Hepatocyte (in vitro differentiated cells): ENCODE measurements around the gene NQO1.

Experiments used
- EZH2 ChIP-seq: fragments of 200-600 bp; sonication (generic); IDR thresholded peaks from 2 replicates; pipeline ENCODE4 v1.6.1; 2016; ENCODE audit warnings: antibody characterized with exemption, mild to moderate bottlenecking, borderline replicate concordance
- EZH2phosphoT487 ChIP-seq: fragments of 200-600 bp; sonication (generic); IDR thresholded peaks from one replicate; pipeline ENCODE4 v1.6.1; 2018; ENCODE audit warnings: antibody characterized with exemption, mild to moderate bottlenecking, low read depth, moderate library complexity; ENCODE audit not compliant: unreplicated experiment, severe bottlenecking
- TF ChIP-seq, protein P1 (sequence below): fragments of 200-600 bp; sonication (generic); IDR thresholded peaks from 2 replicates; pipeline ENCODE4 v1.5.1; 2016; ENCODE audit warnings: antibody characterized with exemption, mild to moderate bottlenecking; ENCODE audit not compliant: poor library complexity

DNA sequence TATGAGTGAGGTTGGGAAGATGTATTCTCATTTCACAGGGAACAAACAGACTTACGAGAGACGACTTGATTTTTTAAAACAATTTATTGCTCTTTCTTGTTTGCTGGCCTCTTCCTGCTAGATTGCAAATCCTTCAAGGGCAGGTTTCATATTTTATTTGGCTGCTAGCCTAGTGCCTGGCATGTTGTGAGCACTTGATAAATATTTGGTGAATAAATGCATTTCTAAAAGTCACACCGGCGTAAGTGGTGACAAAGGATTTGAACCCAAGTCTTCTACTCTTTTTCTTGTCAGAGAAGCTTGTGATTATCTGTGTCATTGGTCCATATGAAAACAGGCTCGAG, 37.2 kb upstream of the NQO1 start:
- TF ChIP-seq, protein P1, sequence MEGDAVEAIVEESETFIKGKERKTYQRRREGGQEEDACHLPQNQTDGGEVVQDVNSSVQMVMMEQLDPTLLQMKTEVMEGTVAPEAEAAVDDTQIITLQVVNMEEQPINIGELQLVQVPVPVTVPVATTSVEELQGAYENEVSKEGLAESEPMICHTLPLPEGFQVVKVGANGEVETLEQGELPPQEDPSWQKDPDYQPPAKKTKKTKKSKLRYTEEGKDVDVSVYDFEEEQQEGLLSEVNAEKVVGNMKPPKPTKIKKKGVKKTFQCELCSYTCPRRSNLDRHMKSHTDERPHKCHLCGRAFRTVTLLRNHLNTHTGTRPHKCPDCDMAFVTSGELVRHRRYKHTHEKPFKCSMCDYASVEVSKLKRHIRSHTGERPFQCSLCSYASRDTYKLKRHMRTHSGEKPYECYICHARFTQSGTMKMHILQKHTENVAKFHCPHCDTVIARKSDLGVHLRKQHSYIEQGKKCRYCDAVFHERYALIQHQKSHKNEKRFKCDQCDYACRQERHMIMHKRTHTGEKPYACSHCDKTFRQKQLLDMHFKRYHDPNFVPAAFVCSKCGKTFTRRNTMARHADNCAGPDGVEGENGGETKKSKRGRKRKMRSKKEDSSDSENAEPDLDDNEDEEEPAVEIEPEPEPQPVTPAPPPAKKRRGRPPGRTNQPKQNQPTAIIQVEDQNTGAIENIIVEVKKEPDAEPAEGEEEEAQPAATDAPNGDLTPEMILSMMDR: no peak
- TF ChIP-seq EZH2phosphoT487 (no peak), EZH2 (no peak)
